ENCODE data around the gene PIH1D1.
"Not testable (repeated sequence)": the region's sequence is repeated elsewhere in the genome, so short reads cannot be mapped to it uniquely, and the experiment has no call there.

The PIH1D1 gene

GRCh38 chr19:49469828-49470614, 18.4 kb upstream of the PIH1D1 start:
- Histone ChIP-seq H3K27me3 (ENCODE audit: insufficient read depth, insufficient read length) (peaks cover 6% of the 10 kb centered on the region), H3K4me3 (ENCODE audit: insufficient read length, low read depth) (no peak overlapping the region), H3K9ac (ENCODE audit: insufficient read length, low read depth) (no peak overlapping the region), H3K36me3 (ENCODE audit: insufficient read depth, insufficient read length, low read length) (peaks cover 31% of the 10 kb centered on the region), H3K4me1 (ENCODE audit: insufficient read depth, insufficient read length) (peaks cover 2% of the 10 kb centered on the region), H3K9me3 (ENCODE audit: insufficient read depth, low read length) (no peaks in the 10 kb centered on the region)
- no peak for DNase-seq (ENCODE audit: low read depth, low spot score)
- TF ChIP-seq ZNF274 (IDR thresholded peaks at IDR 0.05; ENCODE audit: low read depth, low read length) (no peak), SUZ12 (IDR thresholded peaks at IDR 0.05; ENCODE audit: extremely low read depth, insufficient read depth, insufficient read length) (no peak), YY1 (IDR thresholded peaks at IDR 0.05; ENCODE audit: insufficient read depth, insufficient read length) (no peak)

GRCh38 chr19:49468746-49469447, 17.3 kb upstream of the PIH1D1 start:
- DNase-seq (ENCODE audit: low read depth, low spot score), result no peak
- Histone ChIP-seq H3K27me3 (ENCODE audit: insufficient read depth, insufficient read length) (no peaks in the 10 kb centered on the region), H3K9ac (ENCODE audit: insufficient read length, low read depth) (no peak overlapping the region), H3K4me1 (ENCODE audit: insufficient read depth, insufficient read length) (peaks cover 2% of the 10 kb centered on the region), H3K36me3 (ENCODE audit: insufficient read depth, insufficient read length, low read length) (peaks cover 42% of the 10 kb centered on the region), H3K9me3 (ENCODE audit: insufficient read depth, low read length) (no peaks in the 10 kb centered on the region), H3K4me3 (ENCODE audit: insufficient read length, low read depth) (no peak overlapping the region)
- TF ChIP-seq YY1 (IDR thresholded peaks at IDR 0.05; ENCODE audit: insufficient read depth, insufficient read length) (no peak), ZNF274 (IDR thresholded peaks at IDR 0.05; ENCODE audit: low read depth, low read length) (no peak), SUZ12 (IDR thresholded peaks at IDR 0.05; ENCODE audit: extremely low read depth, insufficient read depth, insufficient read length) (no peak)

- no peak overlapping the region for H3K9ac ChIP-seq (ENCODE audit: insufficient read length, low read depth)
- H3K36me3 ChIP-seq (ENCODE audit: insufficient read depth, insufficient read length, low read length), result peaks cover 45% of the 10 kb centered on the region
- H3K9me3 ChIP-seq (ENCODE audit: insufficient read depth, low read length), result no peaks in the 10 kb centered on the region
- H3K4me3 ChIP-seq (ENCODE audit: insufficient read length, low read depth), result no peak overlapping the region
- no peak for DNase-seq (ENCODE audit: low read depth, low spot score)
- no peaks in the 10 kb centered on the region for H3K4me1 ChIP-seq (ENCODE audit: insufficient read depth, insufficient read length)
- H3K27me3 ChIP-seq (ENCODE audit: insufficient read depth, insufficient read length), result no peaks in the 10 kb centered on the region
- TF ChIP-seq YY1 (IDR thresholded peaks at IDR 0.05; ENCODE audit: insufficient read depth, insufficient read length), result no peak
- TF ChIP-seq SUZ12 (IDR thresholded peaks at IDR 0.05; ENCODE audit: extremely low read depth, insufficient read depth, insufficient read length), result no peak
- no peak for TF ChIP-seq ZNF274 (IDR thresholded peaks at IDR 0.05; ENCODE audit: low read depth, low read length)
Measured at GRCh38 chr19:49468199-49468598, 16.6 kb upstream of the PIH1D1 start.

- Histone ChIP-seq H3K9ac (ENCODE audit: insufficient read length, low read depth) (no peak overlapping the region), H3K9me3 (ENCODE audit: insufficient read depth, low read length) (no peaks in the 10 kb centered on the region), H3K27me3 (ENCODE audit: insufficient read depth, insufficient read length) (no peaks in the 10 kb centered on the region), H3K4me1 (ENCODE audit: insufficient read depth, insufficient read length) (no peaks in the 10 kb centered on the region), H3K36me3 (ENCODE audit: insufficient read depth, insufficient read length, low read length) (peaks cover 47% of the 10 kb centered on the region), H3K4me3 (ENCODE audit: insufficient read length, low read depth) (no peak overlapping the region)
- DNase-seq (ENCODE audit: low read depth, low spot score), result no peak
- no peak for TF ChIP-seq YY1 (IDR thresholded peaks at IDR 0.05; ENCODE audit: insufficient read depth, insufficient read length)
Measured at GRCh38 chr19:49465371-49465770, 13.8 kb upstream of the PIH1D1 start.

- no peak overlapping the region for H3K4me3 ChIP-seq (ENCODE audit: insufficient read length, low read depth)
- H3K9me3 ChIP-seq (ENCODE audit: insufficient read depth, low read length), result no peaks in the 10 kb centered on the region
- H3K9ac ChIP-seq (ENCODE audit: insufficient read length, low read depth), result no peak overlapping the region
- no peak for DNase-seq (ENCODE audit: low read depth, low spot score)
- no peaks in the 10 kb centered on the region for H3K4me1 ChIP-seq (ENCODE audit: insufficient read depth, insufficient read length)
- no peaks in the 10 kb centered on the region for H3K27me3 ChIP-seq (ENCODE audit: insufficient read depth, insufficient read length)
- TF ChIP-seq ZNF274 (IDR thresholded peaks at IDR 0.05; ENCODE audit: low read depth, low read length), result no peak
- TF ChIP-seq SUZ12 (IDR thresholded peaks at IDR 0.05; ENCODE audit: extremely low read depth, insufficient read depth, insufficient read length), result no peak
- TF ChIP-seq YY1 (IDR thresholded peaks at IDR 0.05; ENCODE audit: insufficient read depth, insufficient read length), result no peak
- peaks cover 44% of the 10 kb centered on the region for H3K36me3 ChIP-seq (ENCODE audit: insufficient read depth, insufficient read length, low read length)
Measured at GRCh38 chr19:49463960-49464740, 12.5 kb upstream of the PIH1D1 start.

GRCh38 chr19:49462492-49462891, 10.9 kb upstream of the PIH1D1 start:
- DNase-seq (ENCODE audit: low read depth, low spot score), result no peak
- H3K9ac ChIP-seq (ENCODE audit: insufficient read length, low read depth), result no peak overlapping the region
- no peaks in the 10 kb centered on the region for H3K27me3 ChIP-seq (ENCODE audit: insufficient read depth, insufficient read length)
- H3K4me1 ChIP-seq (ENCODE audit: insufficient read depth, insufficient read length), result no peaks in the 10 kb centered on the region
- peaks cover 54% of the 10 kb centered on the region for H3K36me3 ChIP-seq (ENCODE audit: insufficient read depth, insufficient read length, low read length)
- H3K9me3 ChIP-seq (ENCODE audit: insufficient read depth, low read length), result no peaks in the 10 kb centered on the region
- no peak overlapping the region for H3K4me3 ChIP-seq (ENCODE audit: insufficient read length, low read depth)
- no peak for TF ChIP-seq ZNF274 (IDR thresholded peaks at IDR 0.05; ENCODE audit: low read depth, low read length)
- TF ChIP-seq SUZ12 (IDR thresholded peaks at IDR 0.05; ENCODE audit: extremely low read depth, insufficient read depth, insufficient read length), result no peak
- TF ChIP-seq YY1 (IDR thresholded peaks at IDR 0.05; ENCODE audit: insufficient read depth, insufficient read length), result no peak

GRCh38 chr19:49461656-49462055, 10.0 kb upstream of the PIH1D1 start:
- H3K4me1 ChIP-seq (ENCODE audit: insufficient read depth, insufficient read length), result no peaks in the 10 kb centered on the region
- H3K27me3 ChIP-seq (ENCODE audit: insufficient read depth, insufficient read length), result no peaks in the 10 kb centered on the region
- TF ChIP-seq SUZ12 (IDR thresholded peaks at IDR 0.05; ENCODE audit: extremely low read depth, insufficient read depth, insufficient read length), result no peak
- no peak for TF ChIP-seq ZNF274 (IDR thresholded peaks at IDR 0.05; ENCODE audit: low read depth, low read length)
- no peak for TF ChIP-seq YY1 (IDR thresholded peaks at IDR 0.05; ENCODE audit: insufficient read depth, insufficient read length)
- DNase-seq (ENCODE audit: low read depth, low spot score), result no peak
- H3K4me3 ChIP-seq (ENCODE audit: insufficient read length, low read depth), result no peak overlapping the region
- peaks cover 55% of the 10 kb centered on the region for H3K36me3 ChIP-seq (ENCODE audit: insufficient read depth, insufficient read length, low read length)
- H3K9me3 ChIP-seq (ENCODE audit: insufficient read depth, low read length), result no peaks in the 10 kb centered on the region
- H3K9ac ChIP-seq (ENCODE audit: insufficient read length, low read depth), result no peak overlapping the region

- H3K27me3 ChIP-seq (ENCODE audit: insufficient read depth, insufficient read length); H3K4me3 ChIP-seq (ENCODE audit: insufficient read length, low read depth); DNase-seq (ENCODE audit: low read depth, low spot score); H3K9me3 ChIP-seq (ENCODE audit: insufficient read depth, low read length); H3K4me1 ChIP-seq (ENCODE audit: insufficient read depth, insufficient read length); H3K9ac ChIP-seq (ENCODE audit: insufficient read length, low read depth): not testable (repeated sequence)
- peaks cover 56% of the 10 kb centered on the region for H3K36me3 ChIP-seq (ENCODE audit: insufficient read depth, insufficient read length, low read length)
Measured at GRCh38 chr19:49461130-49461529, 9.5 kb upstream of the PIH1D1 start.

Measured in NT2/D1 (cell line).